PC-9 (cell line): ENCODE measurements around the gene UBXN4. TPM values are rescaled to one million over a fixed set of nuclear protein-coding genes. Genes with fewer than 3 reads are reported as not detected.
"Not testable (repeated sequence)": the region's sequence is repeated elsewhere in the genome, so short reads cannot be mapped to it uniquely, and the experiment has no call there.

Experiments used
- BruUV-seq: library from RNA; stranded (reverse); fragments of 400-500 nt; replicated peaks from 2 replicates; lab custom pipeline; 2021; lab: Mats Ljungman, UMichigan
- CTCF ChIA-PET: fragments of 300-600 bp; sonication (Branson Sonifier 250); formaldehyde crosslinking; loops from one replicate; lab custom pipeline; 2022; ENCODE audit warnings: antibody characterized with exemption; lab: Charles Lee
- POLR2A ChIA-PET: fragments of 300-600 bp; sonication (Branson Sonifier 250); formaldehyde crosslinking; loops from one replicate; lab custom pipeline; 2022; ENCODE audit warnings: antibody characterized with exemption; ENCODE audit not compliant: unreplicated experiment; lab: Charles Lee
- DNase-seq, 2 experiments: peaks; one replicate each; pipeline versions ENCODE4 v3.0.0 to v3.0.0-alpha.2; 2015 to 2022; ENCODE audit warnings: mixed read lengths in 1 of 2
- H2AFZ ChIP-seq: fragments of 200-600 bp; sonication (generic); 2 replicates; pipeline ENCODE4 v1.8.1; 2017; ENCODE audit warnings: antibody characterized with exemption
- H3F3A ChIP-seq: fragments of 200-600 bp; sonication (generic); 2 replicates; pipeline ENCODE4 v1.8.1; 2017; ENCODE audit warnings: antibody characterized with exemption, mild to moderate bottlenecking, low read depth; ENCODE audit not compliant: insufficient read depth
- H3K27ac ChIP-seq: fragments of 200-600 bp; sonication (generic); 2 replicates; pipeline ENCODE4 v1.6.1; 2016; ENCODE audit warnings: mixed run types
- H3K27me3 ChIP-seq: fragments of 200-600 bp; sonication (generic); 2 replicates; pipeline ENCODE4 v1.6.1; 2016; ENCODE audit warnings: low read depth, mixed run types; ENCODE audit not compliant: insufficient read depth
- H3K36me3 ChIP-seq: fragments of 200-600 bp; sonication (generic); 2 replicates; pipeline ENCODE4 v1.6.1; 2016; ENCODE audit warnings: low read depth, mixed run types
- H3K4me1 ChIP-seq: fragments of 200-600 bp; sonication (generic); replicated peaks from 2 replicates; pipeline ENCODE4 v1.6.1; 2016; ENCODE audit warnings: mixed run types; ENCODE audit not compliant: insufficient read depth
- H3K4me2 ChIP-seq: fragments of 200-600 bp; sonication (generic); 2 replicates; pipeline ENCODE4 v1.6.1; 2017; ENCODE audit warnings: mixed run types
- H3K4me3 ChIP-seq: fragments of 200-600 bp; sonication (generic); 2 replicates; pipeline ENCODE4 v1.6.1; 2016; ENCODE audit warnings: mixed run types
- H3K79me2 ChIP-seq: fragments of 200-600 bp; sonication (generic); 2 replicates; pipeline ENCODE4 v1.6.1; 2017; ENCODE audit warnings: low read depth, mixed run types
- H3K9me2 ChIP-seq: fragments of 200-600 bp; sonication (generic); 2 replicates; pipeline ENCODE4 v1.8.1; 2017; ENCODE audit warnings: mild to moderate bottlenecking; ENCODE audit not compliant: insufficient read depth
- H3K9me3 ChIP-seq: fragments of 200-600 bp; sonication (generic); 2 replicates; pipeline ENCODE4 v1.8.1; 2016; ENCODE audit warnings: low read depth; ENCODE audit not compliant: insufficient read depth
- H4K20me1 ChIP-seq: fragments of 200-600 bp; sonication (generic); 2 replicates; pipeline ENCODE4 v1.8.1; 2017; ENCODE audit not compliant: insufficient read depth
- CTCF ChIP-seq: fragments of 200-600 bp; sonication (generic); conservative IDR thresholded peaks from 2 replicates; pipeline ENCODE4 v1.6.1; 2017; ENCODE audit warnings: mixed run types, antibody characterized with exemption, mild to moderate bottlenecking, moderate library complexity
- EZH2 ChIP-seq: fragments of 200-600 bp; sonication (generic); IDR thresholded peaks from 2 replicates; pipeline ENCODE4 v1.8.0; 2017; ENCODE audit warnings: antibody characterized with exemption, low read depth
- intact Hi-C: fragments of 100-400 bp; cut with micrococcal nuclease; formaldehyde crosslinking; loops from one replicate; pipeline ENCODE4 v1.10.0; 2022; ENCODE audit not compliant: unreplicated experiment
- total RNA-seq: library from RNA; stranded (reverse); gene quantifications from 2 replicates; pipeline ENCODE4 v1.2.3, GENCODE V29; 2021

UBXN4 gene
- total RNA-seq, 1 experiment from 2014 or later, result 95.0 TPM

- Histone ChIP-seq H3K27me3 (0 out of 2 replicates have a peak, but pooled peaks cover 7% of the 10 kb centered on the region), H3K36me3 (no peaks in the 10 kb centered on the region), H3K4me3 (no peak overlapping the region), H2AFZ (no peak overlapping the region), H3K9me3 (peaks cover 8% of the 10 kb centered on the region; the same call in 1 of the 2 replicates), H3K9me2 (no peaks in the 10 kb centered on the region), H3K27ac (no peak overlapping the region), H3K4me1 (no peaks in the 10 kb centered on the region), H3K4me2 (no peak overlapping the region), H4K20me1 (no peaks in the 10 kb centered on the region), H3K79me2 (no peaks in the 10 kb centered on the region), H3F3A (no peaks in the 10 kb centered on the region)
- TF ChIP-seq CTCF (no peak), EZH2 (no peak)
- DNase-seq, result no peak
- CTCF ChIA-PET, result interaction anchor here (0.6 kb wide), 2 partner anchors 84 to 807 kb away, joined by 3 to 6 read pairs; no protein-coding TSS in a partner anchor
- POLR2A ChIA-PET, result no interaction called here
- no TSS peak for BruUV-seq
- intact Hi-C loops, result no loop called here
These were observed 61.6 kb downstream of the UBXN4 start for GRCh38 chr2:135803278-135803677.

- POLR2A ChIA-PET, intact Hi-C loops, CTCF ChIA-PET, H3F3A ChIP-seq, H2AFZ ChIP-seq, H3K9me2 ChIP-seq, H3K27ac ChIP-seq, BruUV-seq, H3K4me1 ChIP-seq, H3K79me2 ChIP-seq, H3K9me3 ChIP-seq, H3K4me2 ChIP-seq, DNase-seq, H3K4me3 ChIP-seq, H3K36me3 ChIP-seq, H4K20me1 ChIP-seq: not testable (repeated sequence)
- peaks cover 33% of the 10 kb centered on the region for H3K27me3 ChIP-seq
These were observed 66.2 kb downstream of the UBXN4 start for GRCh38 chr2:135807874-135808273.

- H3K4me2 ChIP-seq, result no peak overlapping the region
- no peaks in the 10 kb centered on the region for H3F3A ChIP-seq
- no peaks in the 10 kb centered on the region for H3K36me3 ChIP-seq
- intact Hi-C loops, result no loop called here
- DNase-seq, result no peak
- ChIA-PET CTCF (no interaction called here), POLR2A (no interaction called here)
- no peaks in the 10 kb centered on the region for H4K20me1 ChIP-seq
- H3K4me3 ChIP-seq, result no peak overlapping the region
- H3K27ac ChIP-seq, result no peak overlapping the region
- no peak overlapping the region for H2AFZ ChIP-seq
- H3K79me2 ChIP-seq, result no peaks in the 10 kb centered on the region
- no peaks in the 10 kb centered on the region for H3K9me3 ChIP-seq
- no TSS peak for BruUV-seq
- H3K4me1 ChIP-seq, result no peaks in the 10 kb centered on the region
- peaks cover 50% of the 10 kb centered on the region for H3K27me3 ChIP-seq
- TF ChIP-seq EZH2 (no peak), CTCF (no peak)
- H3K9me2 ChIP-seq, result no peaks in the 10 kb centered on the region
These were observed 71.4 kb downstream of the UBXN4 start for GRCh38 chr2:135812907-135813511.

- BruUV-seq, result no TSS peak
- H4K20me1 ChIP-seq, result no peaks in the 10 kb centered on the region
- H3K79me2 ChIP-seq, result no peaks in the 10 kb centered on the region
- H3K36me3 ChIP-seq, result no peaks in the 10 kb centered on the region
- no peak overlapping the region for H3K27ac ChIP-seq
- H2AFZ ChIP-seq, result no peak overlapping the region
- ChIA-PET CTCF (no interaction called here), POLR2A (no interaction called here)
- H3K4me2 ChIP-seq, result no peak overlapping the region
- H3K4me1 ChIP-seq, result no peaks in the 10 kb centered on the region
- no peaks in the 10 kb centered on the region for H3K9me3 ChIP-seq
- H3K27me3 ChIP-seq, result peaks cover 49% of the 10 kb centered on the region
- intact Hi-C loops, result no loop called here
- DNase-seq, result no peak
- H3F3A ChIP-seq, result no peaks in the 10 kb centered on the region
- no peak overlapping the region for H3K4me3 ChIP-seq
- no peaks in the 10 kb centered on the region for H3K9me2 ChIP-seq
- no peak for TF ChIP-seq CTCF
- TF ChIP-seq EZH2, result no peak
These were observed 73.6 kb downstream of the UBXN4 start for GRCh38 chr2:135815269-135815668.
